ENCODE measurements around the gene ABCB8.
A peak's percentile ranks its signal among the peaks of the same experiment; 100 is the strongest.

Gene ABCB8

DNA sequence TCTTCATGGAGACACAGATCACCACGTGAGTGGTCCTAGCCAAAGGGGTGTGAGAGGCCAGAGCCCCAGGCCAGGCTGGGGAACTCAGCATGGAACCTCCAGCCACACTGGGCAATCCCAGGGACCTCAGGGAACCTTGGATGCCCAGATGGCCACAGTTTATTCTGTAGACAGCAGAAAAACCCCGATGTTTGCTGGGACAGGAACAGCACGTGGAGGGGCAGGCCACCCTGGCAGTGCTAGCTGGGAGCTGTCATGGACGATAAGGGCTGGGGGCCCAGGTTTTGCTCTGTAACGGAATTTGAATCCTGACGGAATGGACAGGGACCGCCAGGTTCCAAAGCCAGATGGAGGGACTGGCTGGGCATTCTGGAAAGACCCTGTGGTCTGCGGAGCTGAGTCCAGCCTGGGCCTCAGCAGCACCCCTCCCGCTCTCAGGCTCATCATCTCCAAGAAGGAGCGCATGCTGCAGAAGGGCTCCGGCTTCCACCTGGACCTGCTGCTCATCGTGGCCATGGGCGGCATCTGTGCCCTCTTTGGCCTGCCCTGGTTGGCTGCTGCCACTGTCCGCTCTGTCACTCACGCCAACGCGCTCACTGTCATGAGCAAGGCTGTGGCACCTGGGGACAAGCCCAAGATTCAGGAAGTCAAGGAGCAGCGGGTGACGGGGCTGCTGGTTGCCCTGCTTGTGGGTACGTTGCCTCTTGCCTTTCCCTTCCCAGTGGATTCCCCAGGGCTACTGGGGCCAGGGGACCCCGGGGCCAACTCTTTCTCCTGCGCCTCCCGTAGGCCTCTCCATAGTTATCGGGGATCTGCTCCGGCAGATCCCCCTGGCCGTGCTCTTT is 46.8 kb downstream of the ABCB8 start:
- peaks cover 48% of the 10 kb centered on the region for H3K36me3 ChIP-seq (ENCODE audit: control insufficient read depth, insufficient read depth, low read length)
- no peak overlapping the region for H3K4me3 ChIP-seq (replicated peaks; ENCODE audit: low read depth, low read length)
- no peaks in the 10 kb centered on the region for H3K27me3 ChIP-seq (replicated peaks; ENCODE audit: control insufficient read depth, insufficient read depth, low read length)
- DNase-seq (ENCODE audit: extremely low read depth, insufficient read length): no peak
- TF ChIP-seq, protein P1, sequence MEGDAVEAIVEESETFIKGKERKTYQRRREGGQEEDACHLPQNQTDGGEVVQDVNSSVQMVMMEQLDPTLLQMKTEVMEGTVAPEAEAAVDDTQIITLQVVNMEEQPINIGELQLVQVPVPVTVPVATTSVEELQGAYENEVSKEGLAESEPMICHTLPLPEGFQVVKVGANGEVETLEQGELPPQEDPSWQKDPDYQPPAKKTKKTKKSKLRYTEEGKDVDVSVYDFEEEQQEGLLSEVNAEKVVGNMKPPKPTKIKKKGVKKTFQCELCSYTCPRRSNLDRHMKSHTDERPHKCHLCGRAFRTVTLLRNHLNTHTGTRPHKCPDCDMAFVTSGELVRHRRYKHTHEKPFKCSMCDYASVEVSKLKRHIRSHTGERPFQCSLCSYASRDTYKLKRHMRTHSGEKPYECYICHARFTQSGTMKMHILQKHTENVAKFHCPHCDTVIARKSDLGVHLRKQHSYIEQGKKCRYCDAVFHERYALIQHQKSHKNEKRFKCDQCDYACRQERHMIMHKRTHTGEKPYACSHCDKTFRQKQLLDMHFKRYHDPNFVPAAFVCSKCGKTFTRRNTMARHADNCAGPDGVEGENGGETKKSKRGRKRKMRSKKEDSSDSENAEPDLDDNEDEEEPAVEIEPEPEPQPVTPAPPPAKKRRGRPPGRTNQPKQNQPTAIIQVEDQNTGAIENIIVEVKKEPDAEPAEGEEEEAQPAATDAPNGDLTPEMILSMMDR (IDR thresholded peaks at IDR 0.05; ENCODE audit: insufficient read depth, low read length, poor library complexity, severe bottlenecking): no peak

DNA sequence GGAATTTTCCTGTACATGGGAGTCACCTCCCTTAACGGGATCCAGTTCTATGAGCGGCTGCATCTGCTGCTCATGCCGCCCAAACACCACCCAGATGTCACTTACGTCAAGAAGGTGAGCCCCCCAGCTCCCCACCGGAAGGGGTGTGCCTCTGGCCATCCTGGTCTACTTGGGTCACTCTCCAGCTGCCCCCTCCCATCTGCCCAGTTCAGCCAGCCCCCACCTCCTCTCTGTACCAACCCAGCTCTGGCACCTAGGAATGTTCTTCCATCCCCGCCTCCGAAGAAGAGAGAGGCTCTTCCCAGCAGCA is 47.4 kb downstream of the ABCB8 start:
- TF ChIP-seq, protein P1 (IDR thresholded peaks at IDR 0.05; ENCODE audit: insufficient read depth, low read length, poor library complexity, severe bottlenecking): no peak

DNA sequence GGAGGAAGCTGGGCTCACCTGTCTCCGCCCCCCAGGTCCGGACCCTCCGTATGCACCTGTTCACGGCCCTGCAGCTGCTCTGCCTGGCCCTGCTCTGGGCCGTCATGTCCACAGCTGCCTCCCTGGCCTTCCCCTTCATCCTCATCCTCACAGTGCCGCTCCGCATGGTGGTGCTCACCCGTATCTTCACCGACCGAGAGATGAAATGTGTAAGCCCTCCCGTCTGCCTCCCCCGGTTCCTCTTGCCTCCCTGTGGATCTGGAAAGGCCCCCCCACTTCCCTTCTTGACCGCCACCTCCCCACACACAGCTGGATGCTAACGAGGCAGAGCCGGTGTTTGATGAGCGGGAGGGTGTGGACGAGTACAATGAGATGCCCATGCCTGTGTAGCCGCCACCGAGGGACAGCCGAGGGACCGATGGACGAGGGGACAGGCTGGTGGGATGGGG is 47.8 kb downstream of the ABCB8 start:
- DNase-seq (ENCODE audit: extremely low read depth, insufficient read length): no peak
- no peak overlapping the region for H3K4me3 ChIP-seq (replicated peaks; ENCODE audit: low read depth, low read length)
- H3K36me3 ChIP-seq (ENCODE audit: control insufficient read depth, insufficient read depth, low read length): peaks cover 39% of the 10 kb centered on the region
- TF ChIP-seq, protein P1 (IDR thresholded peaks at IDR 0.05; ENCODE audit: insufficient read depth, low read length, poor library complexity, severe bottlenecking): no peak
- no peaks in the 10 kb centered on the region for H3K27me3 ChIP-seq (replicated peaks; ENCODE audit: control insufficient read depth, insufficient read depth, low read length)

More for the DNA sequence above, 47.4 kb downstream of the ABCB8 start:
- Histone ChIP-seq H3K36me3 (ENCODE audit: control insufficient read depth, insufficient read depth, low read length) (peaks cover 43% of the 10 kb centered on the region), H3K27me3 (replicated peaks; ENCODE audit: control insufficient read depth, insufficient read depth, low read length) (no peaks in the 10 kb centered on the region), H3K4me3 (replicated peaks; ENCODE audit: low read depth, low read length) (no peak overlapping the region)
- DNase-seq (ENCODE audit: extremely low read depth, insufficient read length): no peak

DNA sequence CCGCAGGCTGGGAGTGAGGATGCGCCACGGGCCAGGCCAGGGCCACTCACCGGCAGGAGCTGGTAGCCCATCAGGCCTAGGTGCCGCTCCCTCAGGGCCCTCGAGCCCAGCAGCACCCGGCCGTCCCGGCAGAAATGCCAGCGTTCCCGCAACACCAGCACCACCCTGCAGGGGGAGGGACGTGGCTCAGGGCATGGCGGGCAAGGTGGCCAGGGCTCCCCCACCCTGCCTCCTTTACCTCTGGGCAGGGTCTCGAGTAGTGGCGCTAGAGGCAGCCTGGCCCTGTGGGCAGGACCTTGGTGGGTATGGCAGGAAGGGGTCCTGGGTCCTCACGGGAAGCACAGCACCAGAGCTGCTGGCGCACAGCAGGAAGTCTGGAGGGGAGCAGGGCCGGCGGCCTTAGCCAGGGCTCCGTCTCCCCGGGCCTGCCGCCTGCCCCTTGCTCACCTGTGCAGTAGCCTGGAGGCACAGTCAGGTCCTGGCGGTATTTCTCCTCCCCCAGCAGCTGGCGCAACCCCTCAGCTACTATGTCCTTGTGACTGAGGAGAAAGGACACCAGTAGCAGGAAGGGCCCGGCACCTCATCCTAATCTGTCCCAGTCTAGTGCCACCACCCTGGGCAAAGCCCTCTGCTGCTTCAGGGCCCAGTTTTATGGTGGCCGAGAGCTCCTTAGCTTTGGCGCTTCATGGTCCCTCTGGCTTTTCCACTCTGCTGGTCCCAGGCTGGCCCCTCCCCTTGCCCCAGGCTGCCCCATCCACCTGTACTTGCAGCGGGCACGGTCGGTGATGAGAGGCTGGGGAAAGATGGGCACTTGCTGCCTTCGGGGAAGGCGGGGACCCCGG is 48.8 kb downstream of the ABCB8 start:
- no peaks in the 10 kb centered on the region for H3K27me3 ChIP-seq (replicated peaks; ENCODE audit: control insufficient read depth, insufficient read depth, low read length)
- TF ChIP-seq, protein P1 (IDR thresholded peaks at IDR 0.05; ENCODE audit: insufficient read depth, low read length, poor library complexity, severe bottlenecking): peak; percentile 30
- no peak overlapping the region for H3K4me3 ChIP-seq (replicated peaks; ENCODE audit: low read depth, low read length)
- H3K36me3 ChIP-seq (ENCODE audit: control insufficient read depth, insufficient read depth, low read length): peaks cover 39% of the 10 kb centered on the region
- DNase-seq (ENCODE audit: extremely low read depth, insufficient read length): no peak

DNA sequence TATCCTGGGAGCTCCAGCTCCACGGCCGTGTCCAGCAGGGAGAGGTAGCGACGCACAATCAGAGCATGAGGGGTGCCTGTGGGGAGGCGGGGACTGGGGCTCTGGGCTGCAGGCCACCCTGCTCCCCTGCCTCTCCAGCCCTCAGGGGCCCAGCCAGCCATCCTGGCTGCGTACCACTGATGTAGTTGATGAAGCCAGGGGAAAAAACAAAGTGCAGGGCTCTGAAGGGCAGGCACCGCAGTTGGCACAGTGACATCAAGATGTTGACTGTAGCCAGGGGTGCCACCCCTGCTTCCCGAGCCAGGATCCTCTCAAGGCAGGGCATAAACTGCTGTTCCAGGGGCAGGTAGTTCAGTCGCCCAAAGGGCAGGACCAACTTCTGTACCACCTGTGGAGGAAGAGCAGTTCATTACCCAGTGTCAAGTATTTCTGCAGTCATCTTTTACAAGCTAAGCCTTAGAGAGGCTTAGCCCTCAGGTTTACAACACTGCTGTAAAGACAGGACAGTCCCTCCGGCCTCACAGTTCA is 49.5 kb downstream of the ABCB8 start:
- Histone ChIP-seq H3K4me3 (replicated peaks; ENCODE audit: low read depth, low read length) (no peak overlapping the region), H3K27me3 (replicated peaks; ENCODE audit: control insufficient read depth, insufficient read depth, low read length) (no peaks in the 10 kb centered on the region), H3K36me3 (ENCODE audit: control insufficient read depth, insufficient read depth, low read length) (peaks cover 39% of the 10 kb centered on the region)
- no peak for DNase-seq (ENCODE audit: extremely low read depth, insufficient read length)
- TF ChIP-seq, protein P1 (IDR thresholded peaks at IDR 0.05; ENCODE audit: insufficient read depth, low read length, poor library complexity, severe bottlenecking): no peak

Measured in GM06990 (cell line).